Endothelial cell (in vitro differentiated cells): ENCODE data around the gene RIMS4. TPM values are rescaled to one million over a fixed set of nuclear protein-coding genes. Genes with fewer than 3 reads are reported as not detected.

Source experiments
- DNase-seq: peaks from one replicate; pipeline ENCODE4 v3.0.0; 2021; ENCODE audit warnings: low spot score
- H3K27ac Mint-ChIP-seq: one replicate; pipeline ENCODE4 v1.8.0; 2021; ENCODE audit warnings: mixed read lengths, inconsistent platforms; ENCODE audit not compliant: unreplicated experiment
- H3K27me3 Mint-ChIP-seq: one replicate; pipeline ENCODE4 v1.8.0; 2021; ENCODE audit warnings: mild to moderate bottlenecking, moderate library complexity, mixed read lengths, inconsistent platforms; ENCODE audit not compliant: unreplicated experiment
- H3K36me3 Mint-ChIP-seq: one replicate; pipeline ENCODE4 v1.8.0; 2021; ENCODE audit warnings: mild to moderate bottlenecking, low read depth, mixed read lengths, inconsistent platforms; ENCODE audit not compliant: unreplicated experiment
- H3K4me1 Mint-ChIP-seq: one replicate; pipeline ENCODE4 v1.8.0; 2021; ENCODE audit warnings: mild to moderate bottlenecking, mixed read lengths, inconsistent platforms; ENCODE audit not compliant: unreplicated experiment
- H3K4me3 Mint-ChIP-seq: one replicate; pipeline ENCODE4 v1.8.0; 2021; ENCODE audit warnings: mild to moderate bottlenecking, mixed read lengths, inconsistent platforms; ENCODE audit not compliant: unreplicated experiment
- H3K9me3 Mint-ChIP-seq: one replicate; pipeline ENCODE4 v1.8.0; 2021; ENCODE audit warnings: mixed read lengths, inconsistent platforms; ENCODE audit not compliant: unreplicated experiment
- total RNA-seq: library from RNA; stranded (reverse); fragmentation: NEBNext Ultra II Directional; extraction: Animal tissue kit (Norgen Biotek cat#: 25700); gene quantifications from one replicate; pipeline ENCODE4 v1.2.1, GENCODE V29; 2021; ENCODE audit not compliant: unreplicated experiment
- TF ChIP-seq, protein P1 (sequence below): fragments of 200-600 bp; sonication (generic); IDR thresholded peaks from one replicate; pipeline ENCODE4 v1.5.0; 2021; ENCODE audit warnings: antibody characterized with exemption; ENCODE audit not compliant: unreplicated experiment

Gene RIMS4
- total RNA-seq, 1 donor from 2014 or later = 0.10 TPM

DNA sequence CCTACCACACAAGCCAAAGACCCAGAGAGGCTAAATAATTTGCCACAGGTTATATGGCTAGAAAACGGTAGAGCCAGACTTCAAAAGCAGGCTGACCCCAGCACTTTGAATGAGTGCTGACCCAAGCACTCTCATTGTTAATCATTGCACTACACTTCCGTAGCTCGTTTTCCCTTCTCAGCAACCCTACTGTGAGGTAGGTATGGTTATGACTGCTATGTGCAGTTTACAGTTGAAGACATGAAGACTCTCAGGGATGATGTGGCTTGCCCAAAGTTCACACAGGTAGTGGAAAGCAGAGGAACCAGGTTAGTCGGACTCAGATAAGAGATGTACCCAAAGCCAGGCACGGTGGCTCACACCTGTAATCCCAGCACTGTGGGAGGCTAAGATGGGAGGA lies 33.5 kb upstream of the RIMS4 start:
- H3K36me3 Mint-ChIP-seq = no peaks in the 10 kb centered on the region
- no peaks in the 10 kb centered on the region for H3K9me3 Mint-ChIP-seq
- H3K4me1 Mint-ChIP-seq = no peaks in the 10 kb centered on the region
- H3K27me3 Mint-ChIP-seq = no peaks in the 10 kb centered on the region
- H3K27ac Mint-ChIP-seq = no peak overlapping the region
- no peak overlapping the region for H3K4me3 Mint-ChIP-seq
- DNase-seq = no peak
- TF ChIP-seq, protein P1, sequence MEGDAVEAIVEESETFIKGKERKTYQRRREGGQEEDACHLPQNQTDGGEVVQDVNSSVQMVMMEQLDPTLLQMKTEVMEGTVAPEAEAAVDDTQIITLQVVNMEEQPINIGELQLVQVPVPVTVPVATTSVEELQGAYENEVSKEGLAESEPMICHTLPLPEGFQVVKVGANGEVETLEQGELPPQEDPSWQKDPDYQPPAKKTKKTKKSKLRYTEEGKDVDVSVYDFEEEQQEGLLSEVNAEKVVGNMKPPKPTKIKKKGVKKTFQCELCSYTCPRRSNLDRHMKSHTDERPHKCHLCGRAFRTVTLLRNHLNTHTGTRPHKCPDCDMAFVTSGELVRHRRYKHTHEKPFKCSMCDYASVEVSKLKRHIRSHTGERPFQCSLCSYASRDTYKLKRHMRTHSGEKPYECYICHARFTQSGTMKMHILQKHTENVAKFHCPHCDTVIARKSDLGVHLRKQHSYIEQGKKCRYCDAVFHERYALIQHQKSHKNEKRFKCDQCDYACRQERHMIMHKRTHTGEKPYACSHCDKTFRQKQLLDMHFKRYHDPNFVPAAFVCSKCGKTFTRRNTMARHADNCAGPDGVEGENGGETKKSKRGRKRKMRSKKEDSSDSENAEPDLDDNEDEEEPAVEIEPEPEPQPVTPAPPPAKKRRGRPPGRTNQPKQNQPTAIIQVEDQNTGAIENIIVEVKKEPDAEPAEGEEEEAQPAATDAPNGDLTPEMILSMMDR = no peak

DNA sequence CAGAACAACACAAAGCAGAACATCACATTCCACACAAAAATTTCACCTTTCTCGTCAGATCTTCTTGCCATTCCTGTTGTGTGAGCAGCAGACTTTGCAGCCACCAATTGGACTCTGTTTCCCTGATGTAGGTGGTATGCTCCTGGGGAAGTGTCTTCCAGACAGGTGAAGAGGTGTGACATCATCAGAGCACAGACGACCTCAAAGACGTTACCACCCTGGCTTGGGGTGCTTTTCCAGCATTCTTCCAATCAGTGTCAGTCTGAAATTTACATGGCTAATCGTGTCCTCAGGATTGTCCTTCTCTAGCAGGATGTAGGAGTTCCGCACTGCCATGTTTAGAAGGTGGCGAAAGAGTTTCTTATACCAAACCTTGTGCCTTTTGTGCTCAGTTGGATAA lies 31.6 kb upstream of the RIMS4 start:
- Mint-ChIP-seq H3K27me3 (no peaks in the 10 kb centered on the region), H3K9me3 (no peaks in the 10 kb centered on the region), H3K4me1 (no peaks in the 10 kb centered on the region), H3K36me3 (no peaks in the 10 kb centered on the region), H3K27ac (no peak overlapping the region), H3K4me3 (no peak overlapping the region)
- DNase-seq = no peak
- TF ChIP-seq, protein P1 = no peak

DNA sequence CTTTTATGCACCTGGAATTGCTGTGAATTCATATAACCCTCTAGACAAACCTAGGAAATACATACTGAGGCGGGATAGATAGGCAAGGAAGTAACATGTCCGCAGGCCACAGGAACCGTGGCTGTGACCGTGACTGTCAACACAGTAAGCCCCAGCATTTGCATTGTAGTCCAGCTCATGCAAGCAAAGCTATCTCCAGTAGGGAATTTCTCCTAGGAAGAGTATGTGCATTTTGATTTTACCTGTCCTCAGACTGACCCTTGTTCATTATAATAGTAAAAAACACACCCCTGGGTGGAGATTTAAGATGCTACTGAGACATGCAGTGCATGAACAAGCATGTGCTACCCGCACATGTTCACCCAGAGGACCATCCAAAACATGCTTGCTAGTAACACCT lies 30.5 kb upstream of the RIMS4 start:
- no peak for DNase-seq
- no peak overlapping the region for H3K4me3 Mint-ChIP-seq
- H3K9me3 Mint-ChIP-seq = no peaks in the 10 kb centered on the region
- no peak overlapping the region for H3K27ac Mint-ChIP-seq
- TF ChIP-seq, protein P1 = no peak
- H3K27me3 Mint-ChIP-seq = no peaks in the 10 kb centered on the region
- no peaks in the 10 kb centered on the region for H3K36me3 Mint-ChIP-seq
- no peaks in the 10 kb centered on the region for H3K4me1 Mint-ChIP-seq

DNA sequence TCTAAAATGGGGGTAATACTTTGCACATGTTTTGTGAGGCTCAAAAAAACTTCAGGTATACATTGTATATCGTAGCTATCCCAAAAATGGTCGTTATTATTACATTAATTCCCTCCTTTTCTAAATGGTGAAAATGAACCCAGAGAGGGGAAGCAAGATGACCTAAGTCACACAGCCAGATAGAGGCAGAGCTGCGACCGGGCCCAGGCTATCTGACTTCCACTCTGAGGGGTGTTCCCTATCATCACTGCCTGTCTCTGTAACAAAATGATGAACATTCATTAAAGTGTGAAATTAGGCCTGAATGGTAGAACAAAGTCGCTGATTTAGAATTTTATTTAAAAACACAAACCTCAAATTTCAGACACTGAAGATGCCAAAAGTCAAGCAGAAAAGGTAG lies 29.1 kb upstream of the RIMS4 start:
- TF ChIP-seq, protein P1 = no peak
- Mint-ChIP-seq H3K4me3 (no peak overlapping the region), H3K27ac (no peak overlapping the region), H3K36me3 (no peaks in the 10 kb centered on the region), H3K27me3 (no peaks in the 10 kb centered on the region), H3K4me1 (no peaks in the 10 kb centered on the region), H3K9me3 (no peaks in the 10 kb centered on the region)
- DNase-seq = no peak

DNA sequence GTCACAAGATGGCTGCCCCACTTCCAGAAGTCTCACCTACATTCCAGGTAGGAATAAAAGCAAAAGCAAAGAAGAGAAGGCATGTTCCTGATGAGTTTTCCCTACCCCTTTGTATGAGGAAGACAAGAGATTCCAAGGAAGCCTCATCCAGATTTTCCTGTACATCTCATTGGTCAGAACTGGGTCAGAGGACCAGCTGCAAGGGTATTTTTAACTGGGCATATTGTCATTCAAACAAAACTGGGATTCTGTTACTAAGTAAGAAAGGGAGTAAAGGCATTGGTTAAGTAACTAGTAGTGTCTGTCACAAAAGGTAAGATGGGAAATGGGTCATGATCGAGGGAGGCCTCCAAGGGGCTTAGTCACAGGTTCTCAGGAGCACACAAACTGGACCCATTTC lies 28.2 kb upstream of the RIMS4 start:
- Mint-ChIP-seq H3K27me3 (no peaks in the 10 kb centered on the region), H3K4me1 (no peaks in the 10 kb centered on the region), H3K27ac (no peak overlapping the region), H3K36me3 (no peaks in the 10 kb centered on the region), H3K9me3 (no peaks in the 10 kb centered on the region), H3K4me3 (no peak overlapping the region)
- no peak for DNase-seq
- TF ChIP-seq, protein P1 = no peak
